ENCODE results near the gene RTL9. TPM values are rescaled to one million over a fixed set of nuclear protein-coding genes. Genes with fewer than 3 reads are reported as not detected.

The RTL9 gene
- total RNA-seq, 3 donors from 2014 or later (not counting 1 experiment from before 2014, with no cell fraction given) = not detected

- ATAC-seq = peak in 2 of 3 donors; percentile 36 to 65
Measured at GRCh38 chrX:110407910-110408545, 49.4 kb downstream of the RTL9 start.

More at GRCh38 chrX:110407910-110408545, 49.4 kb downstream of the RTL9 start:
- H3K36me3 Mint-ChIP-seq = no peaks in the 10 kb centered on the region
- peaks cover 2 to 38% of the 10 kb centered on the region in 2 donors for H3K27me3 Mint-ChIP-seq (ENCODE audit: low read depth in 2 of 2)
- no peak overlapping the region for H3K27ac Mint-ChIP-seq
- intact Hi-C loops (cut with micrococcal nuclease) = loop anchor here (1.0 kb wide), 2 partner anchors 248 to 252 kb away; no protein-coding TSS in a partner anchor
- Histone ChIP-seq H3K36me3 (ENCODE audit: control insufficient read depth, insufficient read depth, low read length) (no peaks in the 10 kb centered on the region), H3K27ac (ENCODE audit: low read length) (no peak overlapping the region), H3K4me1 (ENCODE audit: control insufficient read depth, insufficient read depth, low read length) (peaks cover 2% of the 10 kb centered on the region), H3K27me3 (ENCODE audit: control insufficient read depth, insufficient read depth, low read length) (no peaks in the 10 kb centered on the region), H3K4me3 (ENCODE audit: low read length) (no peak overlapping the region), H3K9me3 (ENCODE audit: control insufficient read depth, insufficient read depth, low read length) (no peaks in the 10 kb centered on the region)
- peak in 1 of 2 donors; percentile 75 for DNase-seq
- WGBS (ENCODE audit: insufficient coverage) = 48% methylated on average over 5 of the region's 5 CpGs
- H3K9me3 Mint-ChIP-seq = no peaks in the 10 kb centered on the region
- TF ChIP-seq CTCF (IDR thresholded peaks at IDR 0.05) = peak; percentile 60
- peaks cover 0 to 2% of the 10 kb centered on the region in 2 donors for H3K4me1 Mint-ChIP-seq
- H3K4me3 Mint-ChIP-seq = no peak overlapping the region

Other genes with a start within 250 kb of the RTL9 start
- 10 to 100 TPM in 2 of 3 donors, 1 to 10 TPM in 1; 10.0 to 16.7 (median 11.5) TPM for gene AMMECR1, start 40.8 kb upstream of the RTL9 start, total RNA-seq